HEK293 (cell line): ENCODE results near the gene LBHD1.
"Not testable (repeated sequence)": the region's sequence is repeated elsewhere in the genome, so short reads cannot be mapped to it uniquely, and the experiment has no call there.

Experiments used
- CTCF ChIA-PET: fragments of 350-600 bp; formaldehyde crosslinking; extraction: SDS; loops from one replicate; lab custom pipeline; 2021; ENCODE audit warnings: antibody characterized with exemption; lab: Yijun Ruan, JAX
- POLR2A ChIA-PET: fragments of 300-600 bp; formaldehyde crosslinking; extraction: SDS; loops from one replicate; lab custom pipeline; 2020; ENCODE audit warnings: antibody characterized with exemption, inconsistent platforms; lab: Yijun Ruan, JAX
- H3K27ac ChIP-seq: fragments of 200-500 bp; sonication (Bioruptor generic); 2 replicates; pipeline ENCODE4 v1.5.1; 2014; ENCODE audit warnings: low read depth, low read length, control low read depth, inconsistent platforms; ENCODE audit errors: extremely low read depth
- H3K36me3 ChIP-seq, 2 experiments: fragments of 200-500 bp in 1 of 2; sonication (Bioruptor generic) in 1 of 2; 1 replicate in 1 of 2; 2 replicates in 1 of 2; pipeline ENCODE4 v1.5.1; 2014 to 2017; ENCODE audit warnings: inconsistent platforms in 2 of 2, low read length in 2 of 2; ENCODE audit not compliant: control insufficient read depth in 2 of 2, insufficient read depth in 1 of 2
- H3K4me1 ChIP-seq: fragments of 200-500 bp; sonication (Bioruptor generic); 2 replicates; pipeline ENCODE4 v1.5.1; 2014; ENCODE audit warnings: mild to moderate bottlenecking, low read length, inconsistent platforms; ENCODE audit not compliant: control insufficient read depth, insufficient read depth
- H3K4me3 ChIP-seq: 2 replicates; pipeline ENCODE4 v1.5.1; 2011; ENCODE audit warnings: low read depth, mild to moderate bottlenecking, control low read depth, low read length, moderate library complexity
- H3K9me3 ChIP-seq: fragments of 200-500 bp; sonication (Bioruptor generic); 2 replicates; pipeline ENCODE4 v1.5.1; 2014; ENCODE audit warnings: low read depth, low read length, inconsistent platforms; ENCODE audit not compliant: control insufficient read depth, insufficient read depth
- GFI1B ChIP-seq: fragments of 450-650 bp; formaldehyde crosslinking; IDR thresholded peaks from 2 replicates; pipeline ENCODE4 v1.5.1; 2016; ENCODE audit warnings: missing biosample characterization, missing genetic modification characterization
- GLI2 ChIP-seq: fragments of 450-650 bp; formaldehyde crosslinking; IDR thresholded peaks from 2 replicates; pipeline ENCODE4; 2017; ENCODE audit warnings: missing biosample characterization, missing genetic modification characterization, low read depth, borderline replicate concordance
- IKZF3 ChIP-seq: fragments of 450-650 bp; IDR thresholded peaks from 2 replicates; pipeline ENCODE4 v1.5.0; 2018; ENCODE audit warnings: missing biosample characterization, mild to moderate bottlenecking, missing genetic modification characterization, moderate library complexity
- KLF8 ChIP-seq: fragments of 450-650 bp; formaldehyde crosslinking; IDR thresholded peaks from 2 replicates; pipeline ENCODE4 v1.5.1; 2016; ENCODE audit warnings: missing biosample characterization, missing genetic modification characterization
- MYNN ChIP-seq: fragments of 450-650 bp; formaldehyde crosslinking; IDR thresholded peaks from 2 replicates; pipeline ENCODE4 v1.5.1; 2016; ENCODE audit warnings: missing biosample characterization, missing genetic modification characterization, borderline replicate concordance
- REST ChIP-seq: fragments of 450-650 bp; formaldehyde crosslinking; IDR thresholded peaks from 2 replicates; pipeline ENCODE4 v1.5.1; 2016; ENCODE audit warnings: missing biosample characterization, missing genetic modification characterization
- SP7 ChIP-seq: fragments of 450-650 bp; formaldehyde crosslinking; IDR thresholded peaks from 2 replicates; pipeline ENCODE4 v1.5.1; 2016; ENCODE audit warnings: missing biosample characterization, missing genetic modification characterization
- ZBTB20 ChIP-seq: fragments of 450-650 bp; formaldehyde crosslinking; IDR thresholded peaks from 2 replicates; pipeline ENCODE4 v1.5.1; 2016; ENCODE audit warnings: missing biosample characterization, missing genetic modification characterization
- ZFHX2 ChIP-seq: fragments of 450-650 bp; formaldehyde crosslinking; conservative IDR thresholded peaks from 2 replicates; pipeline ENCODE4 v1.5.1; 2016; ENCODE audit warnings: missing biosample characterization, missing genetic modification characterization
- ZNF114 ChIP-seq: fragments of 450-650 bp; formaldehyde crosslinking; IDR thresholded peaks from 2 replicates; pipeline ENCODE4 v1.5.0; 2017; ENCODE audit warnings: missing biosample characterization, missing genetic modification characterization
- ZNF155 ChIP-seq: fragments of 450-650 bp; formaldehyde crosslinking; IDR thresholded peaks from 2 replicates; pipeline ENCODE4 v1.5.1; 2016; ENCODE audit warnings: missing biosample characterization, missing genetic modification characterization
- ZNF202 ChIP-seq: fragments of 450-650 bp; formaldehyde crosslinking; IDR thresholded peaks from 2 replicates; pipeline ENCODE4 v1.5.1; 2016; ENCODE audit warnings: missing biosample characterization, missing genetic modification characterization, borderline replicate concordance
- ZNF223 ChIP-seq: fragments of 450-650 bp; formaldehyde crosslinking; IDR thresholded peaks from 2 replicates; pipeline ENCODE4 v1.5.1; 2016; ENCODE audit warnings: missing biosample characterization, missing genetic modification characterization
- ZNF311 ChIP-seq: fragments of 450-650 bp; formaldehyde crosslinking; IDR thresholded peaks from 2 replicates; pipeline ENCODE4 v1.5.1; 2017; ENCODE audit warnings: missing biosample characterization, missing genetic modification characterization, borderline replicate concordance
- ZNF324 ChIP-seq: fragments of 450-650 bp; formaldehyde crosslinking; IDR thresholded peaks from 2 replicates; pipeline ENCODE4 v1.5.1; 2016; ENCODE audit warnings: missing biosample characterization, missing genetic modification characterization
- ZNF48 ChIP-seq: fragments of 450-650 bp; formaldehyde crosslinking; IDR thresholded peaks from 2 replicates; pipeline ENCODE4 v1.5.1; 2016; ENCODE audit warnings: missing biosample characterization, missing genetic modification characterization
- ZNF555 ChIP-seq: fragments of 450-650 bp; formaldehyde crosslinking; conservative IDR thresholded peaks from 2 replicates; pipeline ENCODE4 v1.5.1; 2017; ENCODE audit warnings: missing biosample characterization, mild to moderate bottlenecking, missing genetic modification characterization, inconsistent platforms
- ZNF596 ChIP-seq: fragments of 450-650 bp; IDR thresholded peaks from 2 replicates; pipeline ENCODE4 v1.5.0; 2018; ENCODE audit warnings: missing biosample characterization, mild to moderate bottlenecking, missing genetic modification characterization, moderate library complexity
- ZNF670 ChIP-seq: fragments of 450-650 bp; formaldehyde crosslinking; IDR thresholded peaks from 2 replicates; pipeline ENCODE4 v1.5.1; 2016; ENCODE audit warnings: missing biosample characterization, missing genetic modification characterization, low read depth
- ZNF677 ChIP-seq: fragments of 450-650 bp; IDR thresholded peaks from 2 replicates; pipeline ENCODE4 v1.5.0; 2018; ENCODE audit warnings: missing biosample characterization, mild to moderate bottlenecking, missing genetic modification characterization, moderate library complexity
- ZNF785 ChIP-seq: fragments of 450-650 bp; formaldehyde crosslinking; IDR thresholded peaks from 2 replicates; pipeline ENCODE4 v1.5.1; 2016; ENCODE audit warnings: missing biosample characterization, missing genetic modification characterization
- ZNF792 ChIP-seq: fragments of 450-650 bp; formaldehyde crosslinking; IDR thresholded peaks from 2 replicates; pipeline ENCODE4 v1.5.1; 2016; ENCODE audit warnings: missing biosample characterization, missing genetic modification characterization
- ZNF830 ChIP-seq: fragments of 450-650 bp; IDR thresholded peaks from 2 replicates; pipeline ENCODE4 v1.5.0; 2018; ENCODE audit warnings: missing biosample characterization, missing genetic modification characterization, low read depth, mild to moderate bottlenecking, moderate library complexity
- ZSCAN23 ChIP-seq: fragments of 450-650 bp; formaldehyde crosslinking; IDR thresholded peaks from 2 replicates; pipeline ENCODE4 v1.5.1; 2016; ENCODE audit warnings: missing biosample characterization, missing genetic modification characterization
- TF ChIP-seq, protein P1 (sequence below): fragments of 450-650 bp; formaldehyde crosslinking; IDR thresholded peaks from 2 replicates; pipeline ENCODE4 v1.5.1; 2016; ENCODE audit warnings: missing biosample characterization, missing genetic modification characterization
- TF ChIP-seq, protein P2 (sequence below): fragments of 450-650 bp; formaldehyde crosslinking; IDR thresholded peaks from 2 replicates; pipeline ENCODE4 v1.5.1; 2017; ENCODE audit warnings: missing biosample characterization, missing genetic modification characterization

The LBHD1 gene

GRCh38 chr11:62693624-62694023 is 21.6 kb upstream of the LBHD1 start:
- ChIA-PET CTCF (interaction anchor here (0.7 to 6.8 kb wide), 10 partner anchors 10 to 300 kb away, joined by 3 to 46 read pairs (median 8); partner anchors contain the start of genes LBHD1, TUT1 and UQCC3), POLR2A (interaction anchor here (0.7 to 2.0 kb wide), 6 partner anchors 22 to 102 kb away, joined by 3 to 12 read pairs (median 6); partner anchors contain the start of genes C11orf98, CSKMT, HNRNPUL2 and TUT1)
- H3K9me3 ChIP-seq, H3K4me3 ChIP-seq, H3K27ac ChIP-seq, H3K4me1 ChIP-seq: not testable (repeated sequence)
- peaks cover 16 to 67% of the 10 kb centered on the region in 2 experiments; a peak in 2 of 3 replicates for H3K36me3 ChIP-seq

GRCh38 chr11:62689421-62690183 is 17.5 kb upstream of the LBHD1 start, which contains the start of gene LRRN4CL:
LRRN4CL (minus strand) TSS chr11:62689530; CDS start chr11:62688508, 1,022 bp downstream.
- no peak within 1 kb of the TSS for H3K4me3 ChIP-seq
- peaks cover 11 to 48% of the 10 kb centered on the region in 2 experiments; a peak in 2 of 3 replicates for H3K36me3 ChIP-seq
- H3K27ac ChIP-seq, result no peak within 1 kb of the TSS
- no peaks in the 10 kb centered on the region for H3K9me3 ChIP-seq
- POLR2A ChIA-PET, result interaction anchor here (0.5 to 2.3 kb wide), 13 partner anchors 8 to 174 kb away, joined by 3 to 15 read pairs (median 4); partner anchors contain the start of genes B3GAT3, BSCL2, C11orf98 and CSKMT
- CTCF ChIA-PET, result interaction anchor here (0.5 to 2.3 kb wide), 7 partner anchors 9 to 294 kb away, joined by 3 to 9 read pairs (median 4); no protein-coding TSS in a partner anchor
- H3K4me1 ChIP-seq, result no peaks in the 10 kb centered on the region
- TF ChIP-seq ZNF830 (tag by site-specific recombination), result no peak
- no peak for TF ChIP-seq ZNF555
- TF ChIP-seq ZNF202 (tag by site-specific recombination), result no peak
- no peak for TF ChIP-seq IKZF3 (tag by site-specific recombination)
- TF ChIP-seq GLI2 (tag by site-specific recombination), result no peak
- TF ChIP-seq ZNF155, result no peak
- TF ChIP-seq ZNF792 (tag by site-specific recombination), result no peak
- TF ChIP-seq ZFHX2, result 0 out of 2 replicates have a peak, but pooled peaks have one; percentile 11
- no peak for TF ChIP-seq ZBTB20
- TF ChIP-seq SP7 (tag by site-specific recombination), result peak; percentile 36; the same call in 1 of the 2 replicates
- no peak for TF ChIP-seq MYNN (tag by site-specific recombination)
- peak; percentile 54; the same call in 1 of the 2 replicates for TF ChIP-seq KLF8
- TF ChIP-seq ZSCAN23, result no peak
- no peak for TF ChIP-seq ZNF114 (tag by site-specific recombination)
- no peak for TF ChIP-seq ZNF596 (tag by site-specific recombination)
- TF ChIP-seq ZNF324 (tag by site-specific recombination), result no peak
- TF ChIP-seq GFI1B (tag by site-specific recombination), result no peak
- TF ChIP-seq ZNF311, result no peak
- TF ChIP-seq ZNF223 (tag by site-specific recombination), result no peak
- TF ChIP-seq, protein P1, sequence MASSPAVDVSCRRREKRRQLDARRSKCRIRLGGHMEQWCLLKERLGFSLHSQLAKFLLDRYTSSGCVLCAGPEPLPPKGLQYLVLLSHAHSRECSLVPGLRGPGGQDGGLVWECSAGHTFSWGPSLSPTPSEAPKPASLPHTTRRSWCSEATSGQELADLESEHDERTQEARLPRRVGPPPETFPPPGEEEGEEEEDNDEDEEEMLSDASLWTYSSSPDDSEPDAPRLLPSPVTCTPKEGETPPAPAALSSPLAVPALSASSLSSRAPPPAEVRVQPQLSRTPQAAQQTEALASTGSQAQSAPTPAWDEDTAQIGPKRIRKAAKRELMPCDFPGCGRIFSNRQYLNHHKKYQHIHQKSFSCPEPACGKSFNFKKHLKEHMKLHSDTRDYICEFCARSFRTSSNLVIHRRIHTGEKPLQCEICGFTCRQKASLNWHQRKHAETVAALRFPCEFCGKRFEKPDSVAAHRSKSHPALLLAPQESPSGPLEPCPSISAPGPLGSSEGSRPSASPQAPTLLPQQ (tag by site-specific recombination), result no peak
- no peak for TF ChIP-seq ZNF48 (tag by site-specific recombination)
- no peak for TF ChIP-seq ZNF785 (tag by site-specific recombination)
- TF ChIP-seq ZNF670, result no peak
- TF ChIP-seq, protein P2, sequence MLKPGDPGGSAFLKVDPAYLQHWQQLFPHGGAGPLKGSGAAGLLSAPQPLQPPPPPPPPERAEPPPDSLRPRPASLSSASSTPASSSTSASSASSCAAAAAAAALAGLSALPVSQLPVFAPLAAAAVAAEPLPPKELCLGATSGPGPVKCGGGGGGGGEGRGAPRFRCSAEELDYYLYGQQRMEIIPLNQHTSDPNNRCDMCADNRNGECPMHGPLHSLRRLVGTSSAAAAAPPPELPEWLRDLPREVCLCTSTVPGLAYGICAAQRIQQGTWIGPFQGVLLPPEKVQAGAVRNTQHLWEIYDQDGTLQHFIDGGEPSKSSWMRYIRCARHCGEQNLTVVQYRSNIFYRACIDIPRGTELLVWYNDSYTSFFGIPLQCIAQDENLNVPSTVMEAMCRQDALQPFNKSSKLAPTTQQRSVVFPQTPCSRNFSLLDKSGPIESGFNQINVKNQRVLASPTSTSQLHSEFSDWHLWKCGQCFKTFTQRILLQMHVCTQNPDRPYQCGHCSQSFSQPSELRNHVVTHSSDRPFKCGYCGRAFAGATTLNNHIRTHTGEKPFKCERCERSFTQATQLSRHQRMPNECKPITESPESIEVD, result no peak
- TF ChIP-seq ZNF677 (tag by site-specific recombination), result no peak
- TF ChIP-seq REST (tag by site-specific recombination), result no peak
